ENCODE data around the gene STOML1.
A peak's percentile ranks its signal among the peaks of the same experiment; 100 is the strongest.

Gene STOML1

GRCh38 chr15:74013374-74013894, 21.3 kb upstream of the STOML1 start:
- DNase-seq (ENCODE audit: low read depth): no peak

GRCh38 chr15:74011610-74012009, 19.5 kb upstream of the STOML1 start:
- no peak for DNase-seq (ENCODE audit: low read depth)

DNA sequence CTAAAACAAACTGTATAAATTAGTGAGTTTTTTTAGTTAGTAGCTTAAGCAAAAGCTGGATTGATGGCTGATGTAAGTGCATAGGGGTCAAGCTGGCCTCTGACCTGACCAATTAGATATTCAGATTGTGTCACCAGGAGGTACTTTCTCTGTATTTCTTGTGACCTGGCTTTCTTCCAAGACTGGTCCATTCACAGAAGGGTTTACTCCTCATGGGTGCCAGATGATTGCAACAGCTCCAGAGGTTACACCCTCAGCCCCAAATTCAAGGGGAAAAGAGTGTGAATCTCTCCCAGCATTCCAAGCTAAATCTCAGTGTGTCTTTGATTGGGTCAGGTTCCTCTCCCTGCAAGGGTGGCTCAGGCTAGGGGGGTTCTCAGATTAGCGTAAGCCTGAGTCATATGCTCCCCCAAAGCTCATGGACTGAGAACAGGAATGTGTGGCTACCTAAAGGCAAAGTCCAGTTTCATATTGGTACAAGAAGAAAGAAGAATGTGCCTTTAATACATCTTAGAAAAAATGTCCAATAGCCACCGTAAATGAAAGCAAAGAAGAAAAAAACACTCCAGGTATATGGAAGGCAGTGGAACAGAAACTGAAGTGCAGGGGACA, 18.9 kb upstream of the STOML1 start:
- no peak for DNase-seq (ENCODE audit: low read depth)

DNA sequence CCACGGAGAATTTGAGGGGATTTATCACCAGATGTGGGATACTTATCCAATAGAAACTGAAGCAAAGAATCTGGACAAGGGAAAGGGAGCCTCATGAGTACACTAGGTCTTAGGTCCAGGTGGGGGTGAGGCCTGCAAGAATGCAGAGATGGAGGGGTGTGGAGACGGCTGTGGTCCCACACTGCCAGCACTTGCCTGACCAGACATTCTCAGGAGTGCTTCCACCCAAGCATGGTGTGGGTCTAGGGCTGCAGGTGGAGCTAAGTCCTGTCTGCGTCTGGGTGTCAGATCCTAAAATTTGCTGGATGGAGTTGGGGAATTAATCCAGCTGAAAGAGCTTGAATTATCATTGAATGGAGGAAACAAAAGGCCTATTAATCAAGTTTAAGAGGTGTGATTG, 16.8 kb upstream of the STOML1 start:
- DNase-seq (ENCODE audit: low read depth): no peak

DNA sequence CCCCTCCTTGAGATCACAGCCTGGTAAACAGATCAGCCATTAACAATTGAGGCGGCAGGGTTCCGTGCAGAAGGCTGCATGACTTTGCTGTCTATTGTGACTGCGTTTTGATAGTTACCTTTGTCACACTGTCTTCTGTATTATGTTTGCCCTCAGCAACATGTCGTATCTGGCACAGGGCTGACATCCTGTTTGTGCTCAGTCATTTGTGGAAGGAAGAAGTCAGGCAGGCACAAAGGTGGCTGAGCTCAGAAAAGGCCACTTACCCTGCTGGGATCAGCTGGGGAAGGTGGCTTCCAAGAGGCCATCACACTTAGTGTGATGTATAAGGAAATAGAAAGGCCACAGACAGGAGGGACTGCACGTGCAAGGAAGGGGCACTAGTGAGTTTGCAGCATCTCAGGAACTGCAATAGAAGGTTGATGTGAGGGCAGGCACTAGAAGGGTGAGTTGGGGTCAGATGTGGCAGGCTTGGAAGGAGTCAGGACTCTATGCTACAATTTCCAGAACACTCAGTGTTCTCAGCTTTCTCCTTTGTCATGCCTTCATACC, 15.8 kb upstream of the STOML1 start:
- DNase-seq (ENCODE audit: low read depth): no peak

GRCh38 chr15:74006774-74007639, 14.9 kb upstream of the STOML1 start:
- no peak for DNase-seq (ENCODE audit: low read depth)

GRCh38 chr15:73997986-73998385, 5.9 kb upstream of the STOML1 start:
- no peak for DNase-seq (ENCODE audit: low read depth)

GRCh38 chr15:73996939-73997338, 4.8 kb upstream of the STOML1 start:
- DNase-seq (ENCODE audit: low read depth): no peak

DNA sequence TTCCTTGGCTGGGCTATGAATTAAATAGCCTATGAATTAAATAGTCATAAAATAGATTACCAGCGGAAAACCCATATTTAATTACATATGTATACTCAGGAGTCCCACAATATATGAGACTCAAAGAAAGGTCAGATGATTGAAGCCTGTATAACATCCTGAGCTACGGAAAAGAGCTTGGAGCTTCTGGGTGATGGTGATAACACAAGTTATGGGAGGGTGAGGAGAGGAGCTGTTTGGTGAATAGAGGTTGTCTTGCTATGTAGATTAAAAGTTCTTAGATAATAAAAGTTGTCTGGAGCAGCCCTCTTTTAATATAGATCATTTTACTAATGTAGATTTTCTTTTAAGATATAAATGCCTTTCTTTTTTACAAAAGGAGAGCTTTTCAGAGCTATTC, 4.2 kb upstream of the STOML1 start:
- no peak for DNase-seq (ENCODE audit: low read depth)

DNA sequence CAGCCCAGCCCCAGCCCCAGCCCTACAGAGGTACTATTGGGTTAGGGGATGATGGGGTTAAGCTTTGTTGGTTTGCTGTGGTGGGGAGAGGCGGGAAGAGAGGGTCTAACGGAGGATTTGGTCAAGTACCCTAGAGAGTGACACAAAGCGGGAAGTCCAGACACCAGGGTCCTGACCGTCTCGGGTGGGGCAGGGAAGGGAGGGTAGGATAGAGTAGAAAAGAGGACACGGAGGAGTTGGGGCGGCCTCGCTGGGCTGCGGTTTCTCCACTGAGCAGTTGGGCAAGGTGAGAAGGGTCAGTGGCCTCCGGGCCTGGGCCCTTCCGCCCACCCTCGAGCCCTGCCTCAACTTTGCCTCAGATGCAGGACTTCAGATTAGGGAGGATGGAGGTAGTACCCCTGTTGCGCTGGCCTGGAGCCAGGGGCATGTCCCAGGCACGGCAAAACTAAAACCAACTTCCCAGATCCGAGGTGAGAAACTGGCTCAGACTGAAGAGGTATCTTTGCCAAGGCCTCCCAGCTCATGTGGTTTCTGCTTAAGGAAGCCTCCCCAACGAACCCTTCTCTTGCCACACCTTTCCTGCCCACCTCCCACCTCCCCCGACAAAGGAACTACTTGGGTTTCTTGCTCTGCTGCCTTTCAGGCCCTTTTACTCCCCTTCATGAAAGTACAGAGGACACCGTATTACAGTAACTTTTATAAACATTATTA, 3.0 kb upstream of the STOML1 start:
- no peak for DNase-seq (ENCODE audit: low read depth)

GRCh38 chr15:73994413-73994883, 2.4 kb upstream of the STOML1 start, which contains the start of gene PML:
Gene PML, plus strand, starts transcription at chr15:73994716. Its CDS starts 97 bp downstream, at chr15:73994813.
- DNase-seq (ENCODE audit: low read depth): peak; percentile 91

- no peak for DNase-seq (ENCODE audit: low read depth)
These were observed 1.3 kb upstream of the STOML1 start for GRCh38 chr15:73993211-73993994.

DNA sequence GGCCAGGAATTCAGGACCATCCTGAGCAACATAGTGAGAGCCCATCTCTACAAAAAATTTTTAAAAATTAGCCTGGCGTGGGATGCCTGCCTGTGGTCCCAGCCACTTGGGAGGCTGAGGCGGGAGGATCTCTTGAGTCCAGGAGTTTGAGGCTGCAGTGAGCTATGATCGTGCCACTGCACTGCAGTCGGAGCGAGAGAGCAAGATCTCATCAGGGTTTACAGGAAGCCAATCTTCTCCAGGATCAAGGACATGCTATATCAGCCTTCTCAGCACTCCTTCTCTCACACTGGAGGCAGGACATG, 451 bp upstream of the STOML1 start:
- no peak for DNase-seq (ENCODE audit: low read depth)

DNA sequence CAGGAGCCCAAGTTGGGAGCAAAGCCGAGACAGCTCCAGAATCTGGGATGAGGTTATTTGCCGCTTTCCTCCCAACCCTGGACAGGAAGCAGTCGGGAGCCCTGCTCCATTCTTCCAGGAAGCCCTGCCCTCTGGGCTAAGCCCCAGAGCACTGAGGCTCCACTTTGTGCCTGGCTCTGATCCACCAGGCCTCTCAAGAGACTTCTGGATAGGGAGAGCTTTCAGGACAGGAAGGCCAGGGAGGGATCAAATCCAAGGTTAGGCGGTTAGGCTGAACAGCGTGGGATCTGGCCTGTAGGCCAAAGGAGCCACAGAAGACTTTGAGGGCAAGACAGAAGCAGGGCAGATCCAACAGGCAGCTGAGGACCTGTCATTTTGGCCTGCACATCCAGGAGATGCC, 835 bp downstream of the STOML1 start:
- DNase-seq (ENCODE audit: low read depth): no peak

- no peak for DNase-seq (ENCODE audit: low read depth)
These were observed 1.7 kb downstream of the STOML1 start for GRCh38 chr15:73990250-73991005.

DNA sequence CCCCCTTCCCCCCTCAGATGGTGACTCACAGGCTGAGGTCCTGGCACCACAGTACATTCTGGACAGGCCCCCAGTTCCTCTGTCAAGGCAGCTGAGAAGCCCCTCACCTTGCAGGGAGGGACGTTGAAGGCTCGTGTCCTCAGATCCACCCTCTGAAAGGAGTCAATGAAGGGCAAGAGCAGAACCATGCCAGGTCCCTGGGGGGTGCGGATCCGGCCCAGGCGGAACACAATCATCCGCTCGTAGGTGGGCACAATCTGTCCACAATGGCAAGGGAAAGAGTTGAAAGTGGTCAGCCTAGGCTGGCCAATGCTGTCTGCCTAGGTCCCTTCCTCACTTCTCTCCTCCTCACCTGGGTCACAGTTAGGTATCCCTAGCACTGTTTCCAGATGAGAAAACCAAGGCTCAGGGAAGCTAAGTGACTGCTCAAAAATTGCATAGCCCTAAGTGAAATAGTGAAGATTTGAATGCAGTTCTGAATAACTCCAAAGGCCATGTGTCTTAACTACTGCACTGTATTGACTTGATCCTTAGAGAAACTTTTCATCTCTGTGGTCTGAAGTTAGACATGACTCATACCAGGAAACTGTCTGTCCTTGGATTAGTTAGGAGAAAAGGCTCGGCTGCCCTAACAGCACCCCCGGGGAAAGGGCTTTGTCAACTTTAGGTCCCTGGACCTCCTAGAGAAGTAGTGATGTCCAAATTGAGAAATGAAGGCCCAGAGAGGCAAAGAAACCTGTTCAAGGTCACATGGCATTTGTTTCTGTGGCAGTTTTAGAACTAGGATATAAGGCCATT, 2.9 kb downstream of the STOML1 start:
- no peak for DNase-seq (ENCODE audit: low read depth)

DNA sequence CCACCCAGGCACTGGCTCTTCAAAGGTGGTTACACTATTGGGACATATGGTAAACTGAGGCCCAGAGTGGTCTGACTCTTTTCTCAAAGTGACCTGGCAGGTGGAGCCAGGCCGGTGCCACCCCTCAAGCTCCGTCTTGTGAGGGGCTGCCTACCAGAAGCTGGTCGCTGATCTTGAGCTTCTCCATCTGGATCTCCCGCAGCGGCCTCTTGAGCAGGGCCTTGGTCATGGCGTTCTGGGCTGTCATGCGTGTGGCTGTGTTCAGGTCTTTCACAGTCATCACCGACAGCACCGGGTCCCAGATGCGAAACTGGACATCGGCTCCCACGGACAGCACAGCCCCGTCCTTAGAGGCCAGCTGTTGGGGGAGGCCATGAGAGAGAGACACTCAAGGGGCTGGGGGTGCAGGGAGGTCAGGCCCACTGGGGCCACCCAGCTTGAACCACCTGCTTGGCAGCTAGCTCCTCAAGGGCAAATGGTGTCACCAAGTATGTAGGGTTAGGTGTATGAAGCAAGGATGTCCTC, 3.6 kb downstream of the STOML1 start:
- DNase-seq (ENCODE audit: low read depth): no peak

DNA sequence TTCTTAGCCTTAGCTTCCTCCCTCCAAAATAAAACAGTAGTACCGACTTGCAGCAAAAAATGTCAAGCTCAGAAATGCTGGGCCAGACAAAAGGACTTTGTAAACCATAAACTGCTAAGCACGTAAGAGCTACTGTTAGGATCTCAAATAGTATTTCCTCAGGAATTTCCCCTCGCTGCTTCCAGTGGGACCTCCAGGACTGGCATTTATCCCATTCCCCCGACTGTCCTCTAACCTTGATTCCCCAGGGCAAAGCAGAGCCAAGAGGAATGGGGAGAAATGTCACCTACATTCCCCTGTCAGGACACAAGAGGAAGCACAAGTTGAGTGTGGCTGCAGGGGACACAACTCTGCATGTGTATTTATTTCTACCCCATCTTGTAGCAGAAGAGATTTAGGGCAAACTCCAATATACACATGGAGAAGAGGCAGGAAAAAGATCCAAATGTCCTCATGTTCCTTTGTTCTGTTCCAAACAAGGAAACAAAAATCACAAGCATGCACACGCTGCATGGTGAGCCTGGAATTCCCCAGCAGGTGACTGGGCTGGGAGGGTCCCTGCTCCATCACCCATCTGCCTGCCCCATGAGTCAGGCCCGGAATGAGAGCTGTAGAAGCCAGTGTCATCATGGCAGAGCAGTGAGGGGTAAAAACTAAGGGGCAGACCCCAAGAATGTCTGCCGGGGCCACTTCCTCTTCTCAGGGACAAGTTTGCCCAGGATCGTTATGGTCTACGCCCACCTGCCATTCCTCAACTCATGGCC, 4.2 kb downstream of the STOML1 start:
- DNase-seq (ENCODE audit: low read depth): no peak

- DNase-seq (ENCODE audit: low read depth): no peak
These were observed 4.8 kb downstream of the STOML1 start for GRCh38 chr15:73987250-73987649.

All from stimulated activated CD8-positive, alpha-beta memory T cell treated with anti-CD3 and anti-CD28 coated beads, Interleukin-4, amount 100 ng/mL, for 24 hours (primary cell).